NCI-H226 (cell line): ENCODE results near the gene PAX7.

Experiments used
- DNase-seq: peaks from one replicate; pipeline ENCODE4 v3.0.0-alpha.2; 2015

The PAX7 gene

DNA sequence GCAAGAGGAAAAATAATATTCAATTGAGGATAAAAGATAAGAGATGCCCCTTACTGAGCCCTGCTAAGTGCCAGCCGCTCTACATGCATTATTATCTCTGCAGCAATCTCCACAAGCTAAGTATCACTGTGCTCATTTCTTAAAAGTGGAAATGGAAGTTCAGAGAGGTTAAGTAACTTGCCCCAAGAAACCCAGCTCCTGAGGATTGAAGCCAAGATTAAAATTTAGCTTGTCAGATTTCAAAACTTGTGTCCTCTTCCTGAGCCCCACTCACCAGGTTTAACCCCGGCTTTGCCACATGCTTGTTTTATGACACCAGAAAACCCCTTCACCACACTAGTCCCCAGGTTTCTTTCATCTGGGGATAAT lies 11.2 kb upstream of the PAX7 start:
- DNase-seq: no peak

DNA sequence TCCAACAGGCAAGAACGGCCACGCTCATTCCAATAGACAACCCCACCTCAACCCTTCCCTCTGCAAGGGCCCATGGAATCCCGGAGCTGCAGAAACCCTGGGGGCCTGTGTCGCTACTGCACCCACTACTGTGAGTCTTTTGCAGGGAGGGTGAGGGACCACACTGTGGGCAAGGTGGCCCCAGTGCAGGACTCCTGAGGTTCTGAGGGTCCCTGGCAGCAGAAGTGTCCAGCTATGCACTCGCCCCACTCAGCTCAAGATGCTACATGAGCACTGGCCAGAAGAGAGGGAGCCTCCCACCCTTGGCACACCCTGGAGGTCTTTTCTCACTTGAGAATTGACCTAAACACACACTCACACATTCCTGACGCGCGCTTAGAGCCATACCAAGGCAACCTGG lies 2.1 kb upstream of the PAX7 start:
- no peak for DNase-seq

DNA sequence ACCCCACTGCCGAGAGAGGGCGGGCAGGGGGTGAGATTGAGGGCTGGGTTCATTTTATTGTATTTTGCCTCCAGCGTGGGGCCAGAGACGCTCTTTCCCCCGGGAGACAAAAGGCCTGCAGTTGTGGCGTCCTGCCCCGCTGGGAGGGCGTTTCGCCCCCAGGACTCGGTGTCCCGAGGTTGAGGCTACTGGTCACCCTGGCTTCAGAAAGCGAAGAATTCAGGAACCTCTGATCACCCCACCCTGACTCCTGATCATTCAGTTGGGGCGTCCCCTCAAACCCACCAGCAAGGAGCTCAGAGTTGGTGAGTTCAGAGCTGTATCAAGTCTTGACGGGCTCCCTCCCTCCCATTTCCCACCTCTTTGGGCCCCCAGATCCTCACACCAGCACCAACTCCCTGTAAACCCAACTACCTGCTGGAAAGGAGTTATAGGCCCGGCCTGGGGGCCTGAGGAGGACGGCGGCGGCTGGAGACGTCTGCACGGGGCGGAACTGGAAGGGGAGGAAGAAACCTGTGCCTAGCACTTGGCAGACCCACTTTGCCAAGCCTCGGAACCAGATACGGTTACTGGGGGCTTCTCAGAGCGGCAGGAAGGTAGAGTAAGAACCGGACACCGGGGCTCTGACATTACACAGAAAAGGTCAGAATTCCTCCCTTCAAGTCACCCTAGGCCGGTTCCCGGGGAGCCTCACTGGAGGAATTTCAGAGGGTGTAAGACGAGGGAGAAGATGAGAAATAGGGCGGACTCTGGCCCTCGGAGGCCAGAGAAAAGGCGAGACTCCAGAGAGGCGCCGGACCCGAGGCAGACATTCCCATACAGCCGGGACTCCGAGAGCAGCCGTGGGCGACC lies 761 bp upstream of the PAX7 start:
- no peak for DNase-seq

DNA sequence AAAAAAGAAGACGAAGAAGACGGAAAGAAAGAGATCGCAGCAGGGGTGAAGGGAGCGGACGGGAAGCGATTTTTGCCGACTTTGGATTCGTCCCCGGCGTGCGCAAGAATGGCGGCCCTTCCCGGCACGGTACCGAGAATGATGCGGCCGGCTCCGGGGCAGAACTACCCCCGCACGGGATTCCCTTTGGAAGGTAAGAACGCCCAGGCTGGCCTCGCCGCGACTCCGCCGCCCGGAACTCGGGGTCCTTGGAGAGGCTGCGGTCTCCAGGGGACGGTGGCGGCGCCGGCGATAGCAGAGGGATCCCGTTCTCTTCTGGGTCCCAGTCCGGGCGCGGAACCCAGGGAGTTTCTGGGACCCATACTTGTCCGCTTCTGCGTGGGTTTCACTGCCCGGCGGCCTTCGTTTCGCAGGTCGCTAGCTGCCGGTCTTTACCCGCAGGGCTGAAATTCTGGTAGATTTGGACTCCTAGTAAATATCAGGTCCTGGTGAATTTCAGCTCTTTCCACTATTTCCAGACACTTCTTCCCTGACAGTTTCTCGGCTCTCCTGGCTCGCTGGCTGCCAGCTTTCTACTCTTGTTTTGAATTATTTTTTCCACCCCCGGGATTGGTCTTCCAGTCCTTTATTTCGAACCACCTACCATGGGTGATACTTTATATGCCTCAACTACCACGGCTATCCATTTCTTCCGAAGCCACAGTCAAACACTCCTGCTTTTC lies 1.0 kb downstream of the PAX7 start:
- no peak for DNase-seq

DNA sequence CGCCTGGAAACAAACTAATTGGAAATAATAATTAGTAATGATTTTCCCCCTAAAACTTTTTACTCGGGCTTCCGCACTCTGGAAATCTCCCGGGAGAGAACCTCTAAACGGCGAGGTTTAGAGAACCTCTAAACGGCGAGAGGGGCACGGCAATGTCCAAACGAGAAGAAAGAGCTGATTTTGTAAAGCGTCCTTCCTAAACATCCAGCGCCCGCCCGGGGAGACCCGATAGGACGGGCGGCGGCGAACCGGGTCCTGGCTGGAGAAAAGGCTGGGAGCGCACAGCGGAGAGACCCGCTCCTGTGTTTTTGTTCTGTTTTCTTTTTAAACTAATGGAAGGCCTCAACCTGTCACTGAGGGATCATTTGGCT lies 1.6 kb downstream of the PAX7 start:
- no peak for DNase-seq

DNA sequence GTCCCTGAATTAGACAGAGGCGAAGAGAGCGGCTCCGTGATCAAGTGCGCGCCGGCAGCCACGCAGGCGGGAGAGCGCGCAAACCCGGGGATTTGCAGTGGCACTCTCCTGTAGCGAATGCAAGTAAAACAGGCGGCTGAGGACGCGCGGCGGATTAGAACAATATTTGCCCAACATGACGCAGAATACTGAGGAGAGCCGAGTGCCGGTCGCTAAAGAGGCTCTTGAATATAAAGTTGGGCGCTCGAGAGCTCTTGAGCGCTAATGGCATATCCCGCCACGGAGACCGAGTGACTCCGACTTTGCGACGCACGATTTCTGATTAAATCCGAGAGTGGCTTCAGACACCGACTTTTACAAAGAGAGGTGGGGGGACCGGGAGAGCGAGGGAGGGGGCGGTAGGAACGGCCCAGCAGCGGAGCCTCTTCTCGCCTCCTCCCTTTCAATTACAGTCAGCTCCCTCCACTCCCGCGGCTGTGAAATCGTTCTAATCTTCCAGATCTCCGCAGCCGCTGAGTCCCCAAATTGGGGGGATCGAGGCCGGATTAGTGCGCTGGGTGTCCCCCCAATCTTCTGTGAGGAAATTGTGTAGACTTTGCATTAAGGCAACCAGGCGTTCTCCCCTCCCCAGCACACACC lies 2.3 kb downstream of the PAX7 start:
- DNase-seq: no peak

DNA sequence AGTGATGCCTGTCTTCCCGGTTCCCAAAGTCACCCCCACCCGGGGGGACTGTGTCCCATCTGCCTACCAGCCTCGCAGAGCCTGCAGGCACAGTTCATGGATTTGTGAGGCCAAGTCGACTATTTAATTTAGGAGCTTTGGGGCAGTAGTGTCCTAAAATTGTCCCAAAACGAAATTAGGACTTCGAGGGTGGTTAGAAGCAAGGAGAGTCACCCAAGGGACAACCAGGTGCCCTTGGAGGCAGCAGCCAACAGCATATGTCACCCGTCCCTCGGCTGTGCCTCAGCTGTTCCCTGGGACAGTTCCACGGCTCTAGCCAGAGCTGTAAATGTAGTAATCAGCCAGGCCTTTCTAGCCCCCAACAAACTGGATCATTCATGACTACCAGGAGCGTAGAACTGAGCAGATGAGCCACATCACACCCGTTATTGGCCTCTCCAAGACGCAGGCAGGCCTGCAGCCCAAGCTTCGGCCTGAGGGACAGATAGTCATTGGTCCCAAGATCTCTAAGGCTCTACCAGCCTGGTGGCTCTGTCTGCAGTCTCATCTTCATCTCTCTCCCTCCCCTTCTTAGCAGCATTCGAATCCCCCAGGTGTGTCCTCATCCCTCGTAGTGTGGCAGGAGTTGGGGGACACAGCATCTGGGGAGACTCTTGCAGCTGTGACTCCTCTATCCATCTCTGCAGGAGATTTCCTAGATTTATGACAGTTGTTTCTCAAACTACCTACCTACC lies 2.9 kb downstream of the PAX7 start:
- DNase-seq: no peak

DNA sequence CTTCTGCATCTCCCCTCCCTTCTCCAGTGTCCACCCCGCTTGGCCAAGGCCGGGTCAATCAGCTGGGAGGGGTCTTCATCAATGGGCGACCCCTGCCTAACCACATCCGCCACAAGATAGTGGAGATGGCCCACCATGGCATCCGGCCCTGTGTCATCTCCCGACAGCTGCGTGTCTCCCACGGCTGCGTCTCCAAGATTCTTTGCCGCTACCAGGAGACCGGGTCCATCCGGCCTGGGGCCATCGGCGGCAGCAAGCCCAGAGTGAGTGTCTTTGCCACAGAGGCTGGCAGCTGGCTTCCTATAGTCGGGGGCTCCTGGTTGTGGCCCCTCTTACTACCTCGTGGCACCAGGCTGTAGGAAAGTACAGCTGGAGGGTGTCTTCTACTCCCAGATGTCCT lies 3.6 kb downstream of the PAX7 start:
- DNase-seq: no peak

DNA sequence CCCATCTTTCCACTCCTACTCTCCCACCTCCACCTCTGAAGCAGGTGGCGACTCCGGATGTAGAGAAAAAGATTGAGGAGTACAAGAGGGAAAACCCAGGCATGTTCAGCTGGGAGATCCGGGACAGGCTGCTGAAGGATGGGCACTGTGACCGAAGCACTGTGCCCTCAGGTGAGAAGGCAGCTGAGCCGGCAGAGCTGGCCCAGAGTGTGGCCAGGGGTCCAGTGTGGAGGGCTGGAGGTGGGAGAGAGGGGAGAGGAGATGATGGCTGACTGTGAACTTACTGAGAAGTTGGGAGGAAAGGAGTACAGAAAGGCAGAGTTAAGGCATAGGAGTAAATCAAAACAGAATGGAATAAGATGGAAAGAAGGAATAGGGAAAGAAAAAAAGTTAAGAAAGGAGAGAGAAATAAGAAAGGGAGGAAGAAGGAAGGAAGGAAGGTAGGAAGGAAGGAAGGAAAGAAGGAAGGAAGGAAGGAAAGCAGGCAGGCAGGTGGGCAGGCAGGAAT lies 4.5 kb downstream of the PAX7 start:
- no peak for DNase-seq

DNA sequence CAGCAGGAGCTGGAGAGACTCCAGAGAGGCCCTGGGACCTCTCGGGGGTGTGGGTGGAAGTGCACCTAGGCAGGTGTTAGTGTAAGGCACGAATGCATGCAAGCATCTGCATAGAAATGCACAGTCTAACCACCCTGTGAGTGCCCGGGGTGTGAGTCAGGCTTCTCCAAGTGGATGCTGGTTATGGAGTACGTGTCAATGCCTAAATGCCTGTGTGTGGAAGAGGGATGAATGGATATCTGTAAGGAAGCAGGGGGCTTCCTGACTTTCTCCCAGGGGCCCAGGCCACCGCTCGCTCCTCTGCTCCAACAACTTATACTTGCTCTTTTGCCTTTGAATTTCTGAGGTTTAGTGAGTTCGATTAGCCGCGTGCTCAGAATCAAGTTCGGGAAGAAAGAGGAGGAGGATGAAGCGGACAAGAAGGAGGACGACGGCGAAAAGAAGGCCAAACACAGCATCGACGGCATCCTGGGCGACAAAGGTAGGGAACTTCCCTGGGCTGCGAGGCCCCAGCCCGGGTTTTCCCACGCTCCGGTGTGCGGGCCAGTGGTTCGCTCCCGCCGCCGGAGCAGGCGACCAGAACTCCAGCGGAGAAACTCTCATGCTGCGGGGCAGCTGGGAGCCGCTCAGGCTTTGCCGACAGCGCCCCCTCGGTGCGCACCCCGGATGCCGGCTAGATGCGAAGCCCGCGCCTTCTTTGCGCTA lies 5.4 kb downstream of the PAX7 start:
- no peak for DNase-seq

DNA sequence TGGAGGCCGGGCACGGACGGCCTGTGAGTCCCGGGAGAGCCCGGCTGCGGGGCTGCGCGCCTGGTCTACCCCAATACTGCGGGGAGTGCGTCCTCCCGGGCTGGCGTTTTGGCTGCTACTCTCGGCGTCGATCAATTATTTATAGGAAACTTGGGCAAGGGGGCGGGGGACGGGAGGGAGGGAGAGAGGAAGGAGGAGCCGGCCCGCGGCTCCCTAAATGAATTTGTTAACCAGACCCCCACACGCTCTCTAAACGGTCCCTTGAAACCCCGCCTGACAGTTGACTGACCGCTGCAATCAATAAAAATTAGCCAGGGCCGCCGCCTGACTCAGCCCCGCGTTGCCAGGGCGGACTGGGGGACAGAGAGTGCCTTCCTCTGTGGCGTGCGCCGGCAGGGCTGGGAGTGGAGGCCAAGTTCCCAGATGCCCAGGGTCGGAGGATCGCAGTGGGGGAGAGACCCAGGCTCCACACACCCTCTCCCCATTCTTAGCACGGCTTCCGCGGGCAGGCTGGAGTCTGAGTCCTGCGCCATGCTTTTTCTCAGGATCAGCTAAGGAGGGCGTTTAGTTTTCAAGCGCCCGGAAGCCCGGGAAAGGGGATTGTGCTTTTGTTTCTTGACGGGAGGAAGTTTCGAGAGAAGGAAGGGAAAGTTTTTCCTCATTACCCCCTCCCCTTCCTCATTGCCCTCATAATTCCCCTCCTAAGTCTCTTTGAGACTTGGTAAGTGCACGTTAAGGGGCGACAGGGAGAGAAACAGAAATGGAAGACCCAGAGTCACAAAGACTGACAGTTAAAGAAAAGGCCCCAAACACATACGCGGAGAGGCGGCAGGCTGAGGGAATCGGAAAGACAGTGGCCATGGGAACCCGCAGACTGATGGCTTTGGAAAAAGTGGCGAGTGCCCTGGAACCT lies 6.2 kb downstream of the PAX7 start:
- DNase-seq: no peak

DNA sequence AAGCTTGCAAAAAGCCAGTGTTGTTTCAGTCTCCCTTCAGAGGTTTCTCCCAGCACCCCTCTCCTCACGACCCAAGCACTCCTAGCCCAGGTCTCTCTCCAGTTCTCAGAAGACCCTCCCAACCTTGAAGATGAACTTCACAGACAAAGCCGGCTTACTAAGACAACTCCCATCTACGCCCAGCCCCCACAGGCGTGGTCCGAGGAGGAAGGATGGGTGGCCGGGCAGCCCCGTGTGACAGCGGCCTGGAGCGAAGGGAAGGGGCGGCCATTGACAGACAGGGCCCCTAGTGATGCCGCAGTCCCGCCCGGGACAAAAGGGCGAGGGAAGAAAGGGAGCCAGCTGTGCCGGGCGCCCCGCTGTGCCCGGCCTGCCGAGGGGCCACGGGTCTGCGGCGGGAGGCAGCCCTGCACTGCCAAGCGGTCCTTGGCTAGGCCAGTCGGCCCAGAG lies 6.9 kb downstream of the PAX7 start:
- DNase-seq: no peak

DNA sequence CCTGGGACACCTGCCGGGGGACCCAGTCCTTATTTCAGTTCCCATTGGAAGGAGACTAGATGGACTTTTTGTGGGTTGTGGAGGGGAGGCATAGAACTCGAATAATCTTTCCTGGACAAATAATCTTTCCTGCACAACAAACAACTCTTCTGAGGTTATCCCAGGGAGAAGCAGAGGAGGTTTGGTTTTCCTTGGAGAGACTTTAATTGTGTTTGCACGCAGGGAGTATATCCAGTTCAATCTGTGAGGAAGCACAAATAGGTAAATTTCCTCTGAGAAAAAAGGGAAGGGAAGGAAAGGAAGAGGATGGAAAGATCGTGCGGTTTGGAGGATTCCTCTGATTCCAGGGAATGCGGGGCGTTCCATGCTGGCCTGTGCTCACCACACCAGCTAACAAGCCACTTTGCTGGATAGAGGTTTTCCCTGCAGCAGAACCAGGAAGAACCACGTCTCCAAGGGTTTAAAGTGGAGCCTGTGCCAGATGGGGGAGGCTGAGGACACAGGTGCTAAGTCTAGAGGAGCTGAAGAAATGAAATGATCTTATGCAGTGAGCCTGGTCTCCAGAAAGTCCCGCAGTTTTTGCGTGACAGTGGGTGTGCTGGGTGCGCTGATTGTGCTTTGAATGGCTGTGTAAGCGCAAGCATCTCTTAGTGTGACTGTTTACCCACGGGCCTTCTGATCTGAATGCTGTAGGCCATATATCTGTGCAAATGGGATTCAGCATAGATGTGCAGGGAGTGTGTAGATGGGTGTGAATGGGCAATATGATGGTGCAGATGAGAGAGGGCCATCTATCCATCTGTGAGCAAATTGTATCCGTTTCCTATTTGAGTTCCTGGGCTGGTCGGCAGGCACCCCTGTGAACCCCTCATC lies 7.6 kb downstream of the PAX7 start:
- no peak for DNase-seq

DNA sequence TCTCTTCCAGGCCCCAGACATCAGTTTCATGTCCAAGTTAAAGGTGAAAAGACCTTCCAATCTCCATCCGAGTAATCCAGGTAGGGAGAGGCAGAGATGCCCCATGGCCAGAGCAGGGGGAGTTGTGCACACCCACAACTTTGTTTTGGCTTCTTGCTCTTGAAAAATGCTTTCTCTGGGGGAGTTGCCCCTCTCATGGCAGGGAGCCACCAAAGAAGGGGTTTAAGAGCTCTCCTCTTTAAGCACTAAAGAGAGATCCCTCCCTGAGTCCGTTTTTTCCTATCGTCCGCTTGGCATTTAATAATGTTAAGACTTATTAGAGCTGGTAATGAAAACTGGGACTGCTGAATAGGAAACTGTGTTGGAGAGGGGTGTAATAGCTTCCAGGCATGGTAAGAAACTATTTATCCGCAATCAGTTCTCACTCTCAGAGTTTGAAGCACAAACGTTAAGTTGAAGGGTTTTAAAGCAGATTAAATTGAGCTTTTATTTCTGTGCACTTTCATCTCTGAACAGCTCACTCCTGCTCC lies 8.3 kb downstream of the PAX7 start:
- DNase-seq: no peak

DNA sequence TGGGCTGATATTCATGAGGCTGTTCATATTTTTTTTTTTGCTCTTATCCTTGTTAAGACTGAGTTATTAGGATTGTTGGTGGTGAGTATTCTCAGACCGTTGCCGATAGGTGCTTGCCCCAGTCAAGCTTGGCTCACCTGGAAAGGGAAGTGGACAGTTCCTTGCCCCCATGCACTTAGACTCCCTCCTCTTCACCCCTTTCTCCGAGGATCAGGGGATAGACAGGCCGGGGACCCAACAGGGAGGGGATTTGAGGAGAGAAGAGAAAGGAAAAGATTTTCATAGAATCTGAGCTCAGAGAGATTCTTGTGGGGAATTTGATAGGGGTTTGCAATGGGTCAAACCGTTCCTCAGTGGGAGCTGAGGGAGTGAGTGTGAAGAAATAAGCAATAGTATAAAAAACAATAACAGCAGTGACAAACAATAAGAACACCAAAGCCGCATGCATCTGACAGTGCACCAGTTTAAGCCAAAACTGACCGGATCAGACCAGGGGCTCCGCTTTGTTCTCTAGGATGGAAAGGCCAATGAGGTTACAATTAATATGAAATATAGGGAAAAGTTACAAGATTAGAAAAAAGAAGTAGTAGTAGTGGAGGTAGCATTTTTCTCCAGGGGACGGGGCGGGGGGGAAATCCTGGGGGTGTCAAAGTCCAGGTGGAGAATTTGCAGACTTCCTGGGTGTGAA lies 8.9 kb downstream of the PAX7 start:
- no peak for DNase-seq

DNA sequence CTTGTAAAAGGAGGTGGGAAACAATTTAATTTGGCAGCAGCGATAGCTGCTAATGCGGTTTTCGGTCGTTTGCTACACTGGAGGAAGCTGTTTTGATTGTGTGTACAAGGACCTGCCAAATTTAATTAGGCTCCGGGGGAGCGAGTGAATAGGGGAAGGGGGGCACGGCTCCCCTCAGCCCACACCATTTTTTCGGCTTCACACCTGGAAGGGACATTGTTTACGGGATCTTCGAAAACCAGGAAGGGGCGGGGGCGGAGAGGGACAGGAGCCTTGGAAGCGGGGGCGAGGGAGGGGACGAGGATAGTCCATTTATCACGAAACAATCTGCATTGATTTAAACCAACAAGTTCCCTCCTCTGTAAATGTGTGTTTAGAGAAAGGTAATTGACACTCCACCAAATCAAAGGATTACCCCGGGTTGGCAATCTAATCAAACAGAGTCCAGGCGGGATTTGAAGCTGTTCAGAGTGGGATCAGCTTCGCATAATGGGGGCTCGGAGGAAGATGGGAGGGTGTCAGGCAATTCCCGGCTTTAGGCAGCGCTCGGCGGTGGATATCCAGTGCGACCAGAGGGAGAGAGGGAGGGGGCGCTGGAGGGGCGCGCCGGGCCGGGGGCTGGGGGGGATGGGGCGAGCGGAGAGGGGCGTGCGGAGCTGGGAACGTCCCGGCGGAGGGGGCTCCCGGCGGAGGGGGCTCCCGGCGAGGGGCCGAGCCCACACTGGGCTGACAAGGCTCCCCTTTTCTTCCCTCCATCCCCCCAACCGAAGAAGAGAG lies 9.8 kb downstream of the PAX7 start:
- DNase-seq: no peak

DNA sequence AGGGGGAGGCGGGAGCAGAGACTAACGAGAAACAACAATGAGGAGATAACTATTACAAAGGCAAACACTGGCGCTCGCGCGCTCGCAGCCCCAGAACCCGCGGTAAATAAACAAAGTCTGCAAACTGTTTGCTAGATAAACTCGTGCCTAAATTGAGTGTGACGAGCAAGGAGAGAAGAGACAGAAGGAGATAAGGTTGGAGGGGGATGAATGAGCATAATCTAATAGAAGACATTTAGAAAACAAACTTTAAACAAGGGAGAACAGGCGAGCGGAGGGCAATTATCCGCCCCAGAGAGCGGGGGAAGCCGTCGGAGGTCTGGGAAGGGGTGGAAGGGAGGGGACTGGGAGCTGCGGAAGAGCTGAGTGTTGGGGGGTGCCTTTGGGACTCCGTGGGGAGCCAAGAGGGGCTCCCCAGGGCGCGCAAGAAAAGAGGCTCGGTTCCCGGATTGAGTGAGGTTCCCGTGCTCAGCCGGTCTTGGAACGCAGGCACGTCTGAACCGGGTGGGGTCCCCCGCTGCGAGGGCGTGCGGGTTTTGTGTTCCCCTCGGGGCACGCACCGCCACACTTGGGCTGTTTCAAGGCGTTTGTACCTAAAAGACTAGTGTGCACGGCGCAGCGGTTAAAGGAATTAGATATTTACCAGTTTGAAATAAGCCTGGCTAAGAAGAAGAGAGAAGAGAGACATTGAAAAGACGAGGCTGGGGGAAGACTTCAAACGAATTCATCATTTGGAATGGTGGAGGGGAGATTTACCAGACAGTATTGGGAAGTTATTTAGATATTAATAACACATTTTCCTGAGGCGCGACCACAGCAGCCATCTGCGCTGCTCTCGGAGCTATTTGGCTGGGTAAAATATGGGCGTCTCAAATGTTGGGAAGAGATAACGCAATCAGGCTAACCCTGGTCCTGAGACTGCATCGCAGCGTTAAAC lies 10.6 kb downstream of the PAX7 start:
- no peak for DNase-seq
